HepG2 (cell line): Measurements from ENCODE around the gene CATSPERB.

ENCODE experiments used
- CTCF ChIP-seq: sonication (generic); formaldehyde crosslinking; IDR thresholded peaks from 2 replicates; pipeline ENCODE4 v1.5.0; 2020; ENCODE audit warnings: mild to moderate bottlenecking, missing genetic modification reagents, moderate library complexity
- HDAC2 ChIP-seq: sonication (generic); formaldehyde crosslinking; IDR thresholded peaks from 2 replicates; pipeline ENCODE4 v1.4.0; 2020; ENCODE audit warnings: missing genetic modification reagents
- HNRNPUL1 ChIP-seq: fragments of 200-400 bp; formaldehyde crosslinking; IDR thresholded peaks from 2 replicates; pipeline ENCODE4 v1.6.1; 2017; ENCODE audit warnings: low read depth, mild to moderate bottlenecking, low read length, moderate library complexity
- MAFG ChIP-seq: sonication (generic); formaldehyde crosslinking; IDR thresholded peaks from 2 replicates; pipeline ENCODE4 v1.5.1; 2020; ENCODE audit warnings: mild to moderate bottlenecking, missing genetic modification reagents
- POLR2A ChIP-seq, 2 experiments: IDR thresholded peaks; 2 replicates each; pipeline ENCODE4 v1.6.1; 2011; ENCODE audit warnings: low read depth in 2 of 2, low read length in 2 of 2, mild to moderate bottlenecking in 1 of 2, moderate library complexity in 1 of 2; ENCODE audit not compliant: insufficient read depth in 1 of 2
- TF ChIP-seq, protein P1 (sequence below): sonication (generic); formaldehyde crosslinking; IDR thresholded peaks from 2 replicates; pipeline ENCODE4 v1.4.0; 2020; ENCODE audit warnings: missing genetic modification reagents, borderline replicate concordance

GRCh38 chr14:91731986-91732385 lies at the start of gene CATSPERB:
- no peak for TF ChIP-seq HNRNPUL1
- TF ChIP-seq CTCF (CRISPR knock-in tag) = no peak
- TF ChIP-seq HDAC2 (CRISPR knock-in tag) = no peak
- TF ChIP-seq, protein P1, sequence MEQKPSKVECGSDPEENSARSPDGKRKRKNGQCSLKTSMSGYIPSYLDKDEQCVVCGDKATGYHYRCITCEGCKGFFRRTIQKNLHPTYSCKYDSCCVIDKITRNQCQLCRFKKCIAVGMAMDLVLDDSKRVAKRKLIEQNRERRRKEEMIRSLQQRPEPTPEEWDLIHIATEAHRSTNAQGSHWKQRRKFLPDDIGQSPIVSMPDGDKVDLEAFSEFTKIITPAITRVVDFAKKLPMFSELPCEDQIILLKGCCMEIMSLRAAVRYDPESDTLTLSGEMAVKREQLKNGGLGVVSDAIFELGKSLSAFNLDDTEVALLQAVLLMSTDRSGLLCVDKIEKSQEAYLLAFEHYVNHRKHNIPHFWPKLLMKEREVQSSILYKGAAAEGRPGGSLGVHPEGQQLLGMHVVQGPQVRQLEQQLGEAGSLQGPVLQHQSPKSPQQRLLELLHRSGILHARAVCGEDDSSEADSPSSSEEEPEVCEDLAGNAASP (CRISPR knock-in tag) = no peak
- TF ChIP-seq MAFG (CRISPR knock-in tag) = no peak
- no peak for TF ChIP-seq POLR2A (IDR thresholded peaks at IDR 0.05; ENCODE audit: insufficient read depth in 1 of 2, low read depth in 2 of 2, low read length in 2 of 2)
